Effector memory CD4-positive, alpha-beta T cell (primary cell): Measurements from ENCODE around the gene NTN1.

Source experiments
- DNase-seq, 3 donors: peaks; one replicate each; pipeline ENCODE4 v3.0.0-alpha.2; 2020
- H3K27ac ChIP-seq: 2 replicates; pipeline ENCODE4 v1.7.0; 2013; ENCODE audit warnings: mild to moderate bottlenecking, low read length, moderate library complexity; ENCODE audit not compliant: insufficient read depth, poor library complexity, severe bottlenecking
- H3K27me3 ChIP-seq: replicated peaks from 2 replicates; pipeline ENCODE4 v1.7.0; 2013; ENCODE audit warnings: mild to moderate bottlenecking, low read length; ENCODE audit not compliant: insufficient read depth, control insufficient read depth, poor library complexity, severe bottlenecking
- H3K36me3 ChIP-seq: 2 replicates; pipeline ENCODE4 v1.7.0; 2013; ENCODE audit warnings: mild to moderate bottlenecking, low read length, moderate library complexity; ENCODE audit not compliant: control insufficient read depth, insufficient read depth
- H3K4me1 ChIP-seq: 2 replicates; pipeline ENCODE4 v1.7.0; 2013; ENCODE audit warnings: low read length, mild to moderate bottlenecking; ENCODE audit not compliant: control insufficient read depth, insufficient read depth, poor library complexity, severe bottlenecking
- H3K4me3 ChIP-seq: 2 replicates; pipeline ENCODE4 v1.7.0; 2013; ENCODE audit warnings: low read length, low read depth, mild to moderate bottlenecking; ENCODE audit not compliant: insufficient read depth, poor library complexity, severe bottlenecking
- H3K9me3 ChIP-seq: 2 replicates; pipeline ENCODE4 v1.7.0; 2013; ENCODE audit warnings: mild to moderate bottlenecking, low read length, moderate library complexity; ENCODE audit not compliant: control insufficient read depth

Gene NTN1

GRCh38 chr17:9116861-9117568 lies 95.7 kb downstream of the NTN1 start:
- no peak for DNase-seq
- no peak overlapping the region for H3K4me3 ChIP-seq

GRCh38 chr17:9120471-9120870 lies 99.2 kb downstream of the NTN1 start:
- Histone ChIP-seq H3K4me3 (no peak overlapping the region), H3K36me3 (no peaks in the 10 kb centered on the region), H3K9me3 (no peaks in the 10 kb centered on the region), H3K27ac (no peak overlapping the region), H3K27me3 (no peaks in the 10 kb centered on the region), H3K4me1 (peaks cover 3% of the 10 kb centered on the region)
- no peak for DNase-seq

More at GRCh38 chr17:9116861-9117568, 95.7 kb downstream of the NTN1 start:
- Histone ChIP-seq H3K27ac (no peak overlapping the region), H3K27me3 (no peaks in the 10 kb centered on the region), H3K9me3 (no peaks in the 10 kb centered on the region), H3K36me3 (no peaks in the 10 kb centered on the region), H3K4me1 (peaks cover 6% of the 10 kb centered on the region)

- H3K36me3 ChIP-seq: no peaks in the 10 kb centered on the region
- H3K27me3 ChIP-seq: no peaks in the 10 kb centered on the region
- no peaks in the 10 kb centered on the region for H3K9me3 ChIP-seq
- no peak overlapping the region for H3K27ac ChIP-seq
- no peak overlapping the region for H3K4me3 ChIP-seq
- no peaks in the 10 kb centered on the region for H3K4me1 ChIP-seq
- DNase-seq: no peak
These were observed 100.0 kb downstream of the NTN1 start for GRCh38 chr17:9121186-9121820.

- Histone ChIP-seq H3K27me3 (no peaks in the 10 kb centered on the region), H3K27ac (no peak overlapping the region), H3K36me3 (no peaks in the 10 kb centered on the region), H3K9me3 (no peaks in the 10 kb centered on the region), H3K4me1 (no peaks in the 10 kb centered on the region), H3K4me3 (no peak overlapping the region)
- DNase-seq: no peak
These were observed 102.6 kb downstream of the NTN1 start for GRCh38 chr17:9123594-9124553.

- Histone ChIP-seq H3K9me3 (no peaks in the 10 kb centered on the region), H3K27ac (no peak overlapping the region), H3K36me3 (no peaks in the 10 kb centered on the region), H3K4me1 (no peaks in the 10 kb centered on the region), H3K4me3 (no peak overlapping the region), H3K27me3 (no peaks in the 10 kb centered on the region)
- DNase-seq: no peak
These were observed 103.2 kb downstream of the NTN1 start for GRCh38 chr17:9124554-9124935.

GRCh38 chr17:9125722-9126121 lies 104.4 kb downstream of the NTN1 start:
- no peaks in the 10 kb centered on the region for H3K9me3 ChIP-seq
- no peaks in the 10 kb centered on the region for H3K27me3 ChIP-seq
- H3K4me1 ChIP-seq: no peaks in the 10 kb centered on the region
- H3K36me3 ChIP-seq: no peaks in the 10 kb centered on the region
- H3K4me3 ChIP-seq: no peak overlapping the region
- H3K27ac ChIP-seq: no peak overlapping the region
- no peak for DNase-seq

GRCh38 chr17:9127340-9127739 lies 106.0 kb downstream of the NTN1 start:
- no peak overlapping the region for H3K4me3 ChIP-seq
- no peaks in the 10 kb centered on the region for H3K9me3 ChIP-seq
- DNase-seq: no peak
- no peaks in the 10 kb centered on the region for H3K27me3 ChIP-seq
- no peaks in the 10 kb centered on the region for H3K4me1 ChIP-seq
- H3K36me3 ChIP-seq: no peaks in the 10 kb centered on the region
- no peak overlapping the region for H3K27ac ChIP-seq

GRCh38 chr17:9131371-9131770 lies 110.1 kb downstream of the NTN1 start:
- Histone ChIP-seq H3K9me3 (no peaks in the 10 kb centered on the region), H3K4me1 (no peaks in the 10 kb centered on the region), H3K27ac (no peak overlapping the region), H3K27me3 (no peaks in the 10 kb centered on the region), H3K4me3 (no peak overlapping the region), H3K36me3 (no peaks in the 10 kb centered on the region)
- no peak for DNase-seq

- Histone ChIP-seq H3K27me3 (no peaks in the 10 kb centered on the region), H3K36me3 (no peaks in the 10 kb centered on the region), H3K4me3 (no peak overlapping the region), H3K4me1 (no peaks in the 10 kb centered on the region), H3K27ac (no peak overlapping the region), H3K9me3 (no peaks in the 10 kb centered on the region)
- DNase-seq: no peak
These were observed 111.0 kb downstream of the NTN1 start for GRCh38 chr17:9132291-9132690.
